ENCODE results near the gene LAMA2. TPM values are rescaled to one million over a fixed set of nuclear protein-coding genes. Genes with fewer than 3 reads are reported as not detected.

LAMA2 gene
- polyA plus RNA-seq, 4 donors, result 30.8 to 46.0 (median 32.6) TPM

- DNase-seq (ENCODE audit: low read depth in 4 of 4, low spot score in 3 of 4), result no peak
These were observed 320.4 kb downstream of the LAMA2 start for GRCh38 chr6:129203190-129203900.

- DNase-seq (ENCODE audit: low read depth in 4 of 4, low spot score in 3 of 4), result no peak
These were observed 323.9 kb downstream of the LAMA2 start for GRCh38 chr6:129206821-129207220.

- DNase-seq (ENCODE audit: low read depth in 4 of 4, low spot score in 3 of 4), result no peak
These were observed 324.9 kb downstream of the LAMA2 start for GRCh38 chr6:129207832-129208231.

GRCh38 chr6:129208415-129209034 is 325.6 kb downstream of the LAMA2 start:
- DNase-seq (ENCODE audit: low read depth in 4 of 4, low spot score in 3 of 4), result no peak

GRCh38 chr6:129209355-129209754 is 326.4 kb downstream of the LAMA2 start:
- no peak for DNase-seq (ENCODE audit: low read depth in 4 of 4, low spot score in 3 of 4)

- DNase-seq (ENCODE audit: low read depth in 4 of 4, low spot score in 3 of 4), result no peak
These were observed 327.7 kb downstream of the LAMA2 start for GRCh38 chr6:129210684-129211083.

GRCh38 chr6:129211626-129212025 is 328.7 kb downstream of the LAMA2 start:
- no peak for DNase-seq (ENCODE audit: low read depth in 4 of 4, low spot score in 3 of 4)

- no peak for DNase-seq (ENCODE audit: low read depth in 4 of 4, low spot score in 3 of 4)
These were observed 329.1 kb downstream of the LAMA2 start for GRCh38 chr6:129212081-129212480.

GRCh38 chr6:129215246-129215645 is 332.3 kb downstream of the LAMA2 start:
- no peak for DNase-seq (ENCODE audit: low read depth in 4 of 4, low spot score in 3 of 4)

GRCh38 chr6:129215916-129216520 is 333.1 kb downstream of the LAMA2 start:
- no peak for DNase-seq (ENCODE audit: low read depth in 4 of 4, low spot score in 3 of 4)

GRCh38 chr6:129217701-129218100 is 334.8 kb downstream of the LAMA2 start:
- DNase-seq (ENCODE audit: low read depth in 4 of 4, low spot score in 3 of 4), result no peak

- no peak for DNase-seq (ENCODE audit: low read depth in 4 of 4, low spot score in 3 of 4)
These were observed 350.7 kb downstream of the LAMA2 start for GRCh38 chr6:129233458-129234134.

GRCh38 chr6:129235167-129236000 is 352.4 kb downstream of the LAMA2 start:
- no peak for DNase-seq (ENCODE audit: low read depth in 4 of 4, low spot score in 3 of 4)

GRCh38 chr6:129236001-129236517 is 353.1 kb downstream of the LAMA2 start:
- DNase-seq (ENCODE audit: low read depth in 4 of 4, low spot score in 3 of 4), result no peak

- DNase-seq (ENCODE audit: low read depth in 4 of 4, low spot score in 3 of 4), result no peak
These were observed 356.1 kb downstream of the LAMA2 start for GRCh38 chr6:129238991-129239390.

GRCh38 chr6:129239825-129240491 is 357.0 kb downstream of the LAMA2 start:
- DNase-seq (ENCODE audit: low read depth in 4 of 4, low spot score in 3 of 4), result no peak

GRCh38 chr6:129240492-129240853 is 357.5 kb downstream of the LAMA2 start:
- no peak for DNase-seq (ENCODE audit: low read depth in 4 of 4, low spot score in 3 of 4)

GRCh38 chr6:129242546-129242945 is 359.6 kb downstream of the LAMA2 start:
- no peak for DNase-seq (ENCODE audit: low read depth in 4 of 4, low spot score in 3 of 4)

- DNase-seq (ENCODE audit: low read depth in 4 of 4, low spot score in 3 of 4), result no peak
These were observed 360.4 kb downstream of the LAMA2 start for GRCh38 chr6:129243377-129243776.

GRCh38 chr6:129248946-129249345 is 366.0 kb downstream of the LAMA2 start:
- no peak for DNase-seq (ENCODE audit: low read depth in 4 of 4, low spot score in 3 of 4)
